PFSK-1 (cell line): ENCODE data around the gene RAB7A.

Experiments
- FOXP2 ChIP-seq: optimal IDR thresholded peaks from 2 replicates; pipeline ENCODE3; 2011; ENCODE audit warnings: borderline replicate concordance, control low read depth, inconsistent platforms; ENCODE audit not compliant: insufficient read depth; ENCODE audit errors: extremely low read length, extremely low read depth
- POLR2AphosphoS5 ChIP-seq: IDR thresholded peaks from 2 replicates; pipeline ENCODE4 v1.6.1; 2012; ENCODE audit warnings: low read depth, mild to moderate bottlenecking, control low read depth, low read length, moderate library complexity
- REST ChIP-seq, 2 experiments: IDR thresholded peaks; 2 replicates each; pipeline versions ENCODE4 v1.6.1 to v1.8.0; 2011 to 2012; ENCODE audit warnings: low read depth in 2 of 2, low read length in 2 of 2, control low read depth in 1 of 2, inconsistent platforms in 1 of 2, mild to moderate bottlenecking in 1 of 2, moderate library complexity in 1 of 2; ENCODE audit not compliant: insufficient read depth in 1 of 2
- SIN3A ChIP-seq: IDR thresholded peaks from 2 replicates; pipeline ENCODE4 v1.6.1; 2012; ENCODE audit warnings: mild to moderate bottlenecking, low read length, moderate library complexity, borderline replicate concordance; ENCODE audit not compliant: insufficient read depth
- TAF1 ChIP-seq: IDR thresholded peaks from 2 replicates; pipeline ENCODE4 v1.6.1; 2012; ENCODE audit warnings: low read length, control low read depth, borderline replicate concordance; ENCODE audit not compliant: insufficient read depth

The RAB7A gene

GRCh38 chr3:128740621-128741020 lies 14.6 kb downstream of the RAB7A start:
- no peak for TF ChIP-seq SIN3A
- no peak for TF ChIP-seq REST (IDR thresholded peaks at IDR 0.05; ENCODE audit: insufficient read depth in 1 of 2, low read depth in 2 of 2, low read length in 2 of 2)
- no peak for TF ChIP-seq FOXP2
- TF ChIP-seq TAF1 = no peak
- no peak for TF ChIP-seq POLR2AphosphoS5

GRCh38 chr3:128742821-128743594 lies 17.0 kb downstream of the RAB7A start:
- no peak for TF ChIP-seq FOXP2
- TF ChIP-seq POLR2AphosphoS5 = no peak
- TF ChIP-seq SIN3A = no peak
- no peak for TF ChIP-seq TAF1
- no peak for TF ChIP-seq REST (IDR thresholded peaks at IDR 0.05; ENCODE audit: insufficient read depth in 1 of 2, low read depth in 2 of 2, low read length in 2 of 2)

GRCh38 chr3:128745742-128746141 lies 19.8 kb downstream of the RAB7A start:
- TF ChIP-seq SIN3A (no peak), TAF1 (no peak), FOXP2 (no peak), REST (IDR thresholded peaks at IDR 0.05; ENCODE audit: insufficient read depth in 1 of 2, low read depth in 2 of 2, low read length in 2 of 2) (no peak), POLR2AphosphoS5 (no peak)

GRCh38 chr3:128746881-128747280 lies 20.9 kb downstream of the RAB7A start:
- TF ChIP-seq POLR2AphosphoS5 (no peak), REST (IDR thresholded peaks at IDR 0.05; ENCODE audit: insufficient read depth in 1 of 2, low read depth in 2 of 2, low read length in 2 of 2) (no peak), TAF1 (no peak), SIN3A (no peak), FOXP2 (no peak)

- TF ChIP-seq REST (IDR thresholded peaks at IDR 0.05; ENCODE audit: insufficient read depth in 1 of 2, low read depth in 2 of 2, low read length in 2 of 2) = no peak
- TF ChIP-seq POLR2AphosphoS5 = no peak
- no peak for TF ChIP-seq TAF1
- TF ChIP-seq SIN3A = no peak
- no peak for TF ChIP-seq FOXP2
These were observed 22.6 kb downstream of the RAB7A start for GRCh38 chr3:128748557-128748956.
